ENCODE results near the gene MAF. TPM values are rescaled to one million over a fixed set of nuclear protein-coding genes. Genes with fewer than 3 reads are reported as not detected.

Gene MAF
- polyA plus RNA-seq, 1 donor from 2014 or later = 2.1 TPM

DNA sequence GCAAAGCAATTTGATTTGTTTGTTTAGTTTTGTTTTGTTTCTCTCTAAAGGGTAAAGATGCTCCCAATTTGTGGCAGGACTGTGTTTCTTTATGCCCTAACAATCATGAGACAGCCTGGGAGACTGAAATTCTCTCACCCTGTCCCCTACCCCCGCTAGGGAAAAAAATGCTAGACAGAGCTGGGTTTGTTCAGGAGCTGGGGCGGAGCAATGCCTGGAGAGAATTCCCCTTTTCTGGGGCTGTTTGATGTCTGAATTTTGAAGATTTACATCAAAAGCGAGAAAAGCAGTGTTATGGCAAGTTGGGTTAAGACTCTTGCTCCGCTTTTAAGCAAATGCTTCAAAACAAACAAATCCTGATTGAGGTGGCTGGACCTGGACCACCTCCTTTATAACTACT, 8.4 kb downstream of the MAF start (continued):
- TF ChIP-seq, protein P1, sequence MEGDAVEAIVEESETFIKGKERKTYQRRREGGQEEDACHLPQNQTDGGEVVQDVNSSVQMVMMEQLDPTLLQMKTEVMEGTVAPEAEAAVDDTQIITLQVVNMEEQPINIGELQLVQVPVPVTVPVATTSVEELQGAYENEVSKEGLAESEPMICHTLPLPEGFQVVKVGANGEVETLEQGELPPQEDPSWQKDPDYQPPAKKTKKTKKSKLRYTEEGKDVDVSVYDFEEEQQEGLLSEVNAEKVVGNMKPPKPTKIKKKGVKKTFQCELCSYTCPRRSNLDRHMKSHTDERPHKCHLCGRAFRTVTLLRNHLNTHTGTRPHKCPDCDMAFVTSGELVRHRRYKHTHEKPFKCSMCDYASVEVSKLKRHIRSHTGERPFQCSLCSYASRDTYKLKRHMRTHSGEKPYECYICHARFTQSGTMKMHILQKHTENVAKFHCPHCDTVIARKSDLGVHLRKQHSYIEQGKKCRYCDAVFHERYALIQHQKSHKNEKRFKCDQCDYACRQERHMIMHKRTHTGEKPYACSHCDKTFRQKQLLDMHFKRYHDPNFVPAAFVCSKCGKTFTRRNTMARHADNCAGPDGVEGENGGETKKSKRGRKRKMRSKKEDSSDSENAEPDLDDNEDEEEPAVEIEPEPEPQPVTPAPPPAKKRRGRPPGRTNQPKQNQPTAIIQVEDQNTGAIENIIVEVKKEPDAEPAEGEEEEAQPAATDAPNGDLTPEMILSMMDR (IDR thresholded peaks at IDR 0.05; ENCODE audit: poor library complexity, severe bottlenecking) = no peak

DNA sequence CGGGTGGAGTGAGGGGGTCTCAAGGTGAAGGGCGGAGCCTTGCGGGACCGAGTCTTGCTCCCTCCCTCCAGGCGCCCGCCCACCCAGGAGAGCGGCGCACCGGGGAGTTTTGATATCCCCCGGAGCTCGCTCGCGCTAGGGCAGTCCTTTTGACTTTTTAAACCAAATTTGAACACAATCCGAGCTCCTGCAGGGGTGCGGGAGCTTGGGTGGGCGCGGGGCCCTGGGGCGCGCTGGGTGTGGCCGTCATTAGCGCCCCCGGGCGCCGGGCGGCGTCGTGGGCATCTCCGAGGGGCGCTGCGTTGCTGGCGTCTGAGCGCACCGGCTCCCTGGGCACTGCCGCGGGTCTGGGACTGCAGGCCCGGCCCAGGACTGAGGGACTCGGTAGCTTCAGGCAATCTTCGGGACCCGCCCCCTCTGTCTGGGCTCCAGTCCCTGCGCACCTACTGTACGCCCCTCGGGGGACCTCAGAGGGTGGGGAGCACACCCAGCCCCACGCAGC, 10.9 kb downstream of the MAF start:
- Histone ChIP-seq H3K4me2 (ENCODE audit: low read length) (no peak overlapping the region), H3K27me3 (ENCODE audit: insufficient read depth, low read depth, low read length) (no peaks in the 10 kb centered on the region)
- TF ChIP-seq EZH2 (IDR thresholded peaks at IDR 0.05; ENCODE audit: borderline replicate concordance, insufficient read depth, low read length, poor library complexity, severe bottlenecking) = no peak

GRCh38 chr16:79587897-79588296, 12.6 kb downstream of the MAF start:
- H3K36me3 ChIP-seq (ENCODE audit: insufficient read depth, low read length) = no peaks in the 10 kb centered on the region
- H4K20me1 ChIP-seq (ENCODE audit: insufficient read depth) = no peaks in the 10 kb centered on the region
- H3K4me2 ChIP-seq (ENCODE audit: low read length) = no peak overlapping the region
- H3K4me3 ChIP-seq (ENCODE audit: low read length) = no peak overlapping the region
- no peak overlapping the region for H3K9ac ChIP-seq (ENCODE audit: low read length)
- H3F3A ChIP-seq (ENCODE audit: insufficient read depth, low read length, poor library complexity, severe bottlenecking) = no peaks in the 10 kb centered on the region
- H3K27ac ChIP-seq (ENCODE audit: low read length) = no peak overlapping the region
- TF ChIP-seq, protein P1 (IDR thresholded peaks at IDR 0.05; ENCODE audit: poor library complexity, severe bottlenecking) = no peak
- TF ChIP-seq POLR2AphosphoS5 (IDR thresholded peaks at IDR 0.05) = no peak
- no peak for TF ChIP-seq REST (IDR thresholded peaks at IDR 0.05; ENCODE audit: borderline replicate concordance)
- no peak for TF ChIP-seq EZH2 (IDR thresholded peaks at IDR 0.05; ENCODE audit: borderline replicate concordance, insufficient read depth, low read length, poor library complexity, severe bottlenecking)
- no peak for TF ChIP-seq MXI1 (conservative IDR thresholded peaks at IDR 0.05; ENCODE audit: poor library complexity, severe bottlenecking)
- no peak for TF ChIP-seq SMC3 (conservative IDR thresholded peaks at IDR 0.05; ENCODE audit: poor library complexity)
- no peak for TF ChIP-seq RAD21 (conservative IDR thresholded peaks at IDR 0.05)
- H3K27me3 ChIP-seq (ENCODE audit: insufficient read depth, low read depth, low read length) = no peaks in the 10 kb centered on the region
- no peaks in the 10 kb centered on the region for H3K79me2 ChIP-seq (replicated peaks; ENCODE audit: insufficient read depth, low read length)
- H3K9me2 ChIP-seq (ENCODE audit: insufficient read depth, low read length) = no peaks in the 10 kb centered on the region
- no peak overlapping the region for H2AFZ ChIP-seq (ENCODE audit: low read depth, low read length)
- H3K9me3 ChIP-seq (ENCODE audit: low read length) = no peaks in the 10 kb centered on the region

More for the DNA sequence above, 10.9 kb downstream of the MAF start:
- H3K79me2 ChIP-seq (replicated peaks; ENCODE audit: insufficient read depth, low read length) = no peaks in the 10 kb centered on the region
- H3K9me2 ChIP-seq (ENCODE audit: insufficient read depth, low read length) = no peaks in the 10 kb centered on the region
- no peaks in the 10 kb centered on the region for H3K36me3 ChIP-seq (ENCODE audit: insufficient read depth, low read length)
- no peaks in the 10 kb centered on the region for H3K9me3 ChIP-seq (ENCODE audit: low read length)
- no peak overlapping the region for H3K4me3 ChIP-seq (ENCODE audit: low read length)
- no peak overlapping the region for H2AFZ ChIP-seq (ENCODE audit: low read depth, low read length)
- no peak overlapping the region for H3K27ac ChIP-seq (ENCODE audit: low read length)
- H3K9ac ChIP-seq (ENCODE audit: low read length) = no peak overlapping the region
- no peaks in the 10 kb centered on the region for H4K20me1 ChIP-seq (ENCODE audit: insufficient read depth)
- H3F3A ChIP-seq (ENCODE audit: insufficient read depth, low read length, poor library complexity, severe bottlenecking) = no peaks in the 10 kb centered on the region
